Bladder microvascular endothelial cell (primary cell): ENCODE measurements around the gene RCOR2. TPM values are rescaled to one million over a fixed set of nuclear protein-coding genes. Genes with fewer than 3 reads are reported as not detected.

Experiments
- total RNA-seq: library from RNA; depleted of rRNA; stranded (reverse); fragments of >200 nt; gene quantifications from 2 replicates; pipeline ENCODE4 v1.2.3, GENCODE V29; 2014

Gene RCOR2
- 0.16 and 0.19 TPM in 2 replicates for total RNA-seq

DNA sequence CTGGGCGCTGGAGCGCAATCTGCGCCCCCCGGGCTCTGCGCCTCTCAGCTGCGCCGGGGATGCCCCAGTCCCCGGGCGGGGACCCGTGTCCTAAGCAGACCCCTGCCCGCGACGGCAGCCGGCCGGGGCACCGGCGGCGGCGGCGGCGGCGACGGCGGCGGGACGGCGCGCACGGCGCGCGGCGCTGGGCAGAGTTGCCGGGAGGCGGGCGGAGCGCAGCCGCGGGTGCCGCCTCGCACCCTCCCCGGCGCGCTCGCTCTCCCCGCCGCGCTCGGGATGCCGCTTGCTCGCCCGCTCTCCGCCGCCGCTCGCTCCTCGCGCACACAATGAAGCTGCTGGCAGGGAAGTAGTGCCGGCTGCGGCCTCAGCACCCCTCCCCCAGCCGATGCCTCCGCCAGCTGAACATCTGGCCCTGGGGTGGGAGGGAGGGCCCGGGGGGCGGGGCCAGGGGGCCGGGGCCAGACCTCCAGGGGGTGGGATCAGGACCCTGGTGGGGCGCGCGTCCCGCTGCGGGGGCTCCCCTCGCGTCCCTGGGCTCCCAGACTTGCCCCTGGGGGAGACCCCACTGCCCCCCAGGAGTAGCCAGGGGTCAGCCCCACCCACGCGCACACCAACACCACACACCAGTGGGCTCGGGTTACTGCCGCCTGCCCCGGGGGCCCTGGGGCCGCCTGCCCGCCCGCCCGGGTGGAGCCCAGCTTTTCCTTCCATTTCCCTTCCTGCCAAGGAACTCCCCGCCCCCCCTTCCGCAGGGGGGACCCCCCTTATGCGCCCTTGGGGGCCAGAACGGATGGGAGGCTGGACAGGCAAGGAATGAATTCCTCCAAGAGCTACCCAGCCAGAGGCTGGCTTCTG lies at the start of gene RCOR2:
TSS of gene RCOR2 (minus strand) at position 328 of the 855 bp plus-strand sequence. CDS start 708 bp downstream, outside the sequence.

DNA sequence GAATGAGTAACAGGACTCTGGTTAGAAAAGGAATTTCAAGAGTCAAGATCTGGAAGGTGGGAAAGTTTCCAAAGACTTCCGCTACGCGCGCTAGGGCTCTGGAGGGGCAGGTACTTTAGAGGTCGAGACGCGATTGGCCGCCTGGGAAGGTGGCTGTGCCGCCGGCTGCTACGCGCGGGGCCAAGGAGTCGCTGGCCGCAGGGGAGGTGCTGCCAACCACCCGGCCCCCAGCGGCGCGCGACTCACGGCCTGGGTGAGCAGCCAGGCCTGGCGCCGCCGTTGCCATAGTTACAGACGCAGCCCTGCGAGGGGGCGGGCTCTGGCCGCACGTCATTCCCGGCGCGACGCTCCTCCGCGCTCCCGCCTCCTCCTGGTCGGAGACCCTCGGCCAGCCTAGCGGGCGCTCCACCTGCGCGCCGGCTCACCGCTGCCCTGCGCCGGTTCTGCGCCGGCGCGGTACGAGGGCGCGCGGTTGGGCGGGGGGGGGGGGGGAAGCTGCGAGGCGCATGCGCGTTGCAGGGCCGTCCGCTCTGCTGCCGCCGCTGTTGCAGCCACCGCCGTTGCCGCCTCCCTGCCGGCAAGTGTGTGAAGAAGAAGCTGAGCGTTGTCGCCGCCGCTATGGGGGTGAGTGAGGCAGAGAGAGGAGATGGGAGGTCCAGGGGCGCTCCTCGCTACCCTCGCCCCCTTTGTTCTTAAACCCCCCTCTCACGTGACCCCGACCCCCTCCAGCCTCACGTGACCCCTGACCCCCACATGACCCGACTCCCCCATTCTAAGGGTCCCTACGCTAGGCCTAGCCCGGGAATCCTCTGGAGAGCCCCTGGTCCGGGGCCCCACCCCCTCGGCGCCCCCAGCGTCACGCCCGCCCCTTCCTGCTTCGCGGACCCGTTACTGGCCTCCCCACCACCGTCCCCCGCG lies 21.8 kb upstream of the RCOR2 start, which contains the start of gene NAA40:
TSS of gene NAA40 (plus strand) at position 524 of the 918 bp plus-strand sequence. CDS start at position 619, 95 bp downstream.

Other genes with a start within 250 kb of the RCOR2 start
- gene ATL3, start 245.8 kb downstream of the RCOR2 start, total RNA-seq, result 84.9 and 87.6 TPM in 2 replicates
- gene RTN3, start 235.7 kb downstream of the RCOR2 start, total RNA-seq, result 30.8 and 73.8 TPM in 2 replicates
- gene ZFTA, start 148.4 kb downstream of the RCOR2 start, total RNA-seq, result 10.7 and 10.8 TPM in 2 replicates
- gene SPINDOC, start 103.7 kb downstream of the RCOR2 start, total RNA-seq, result 14.9 and 17.8 TPM in 2 replicates
- gene MARK2, start 78.1 kb downstream of the RCOR2 start, total RNA-seq, result 6.2 and 16.0 TPM in 2 replicates
- gene NAA40, start 21.8 kb upstream of the RCOR2 start, total RNA-seq, result 6.5 and 20.8 TPM in 2 replicates
- gene COX8A, start 57.5 kb upstream of the RCOR2 start, total RNA-seq, result 202 and 382 TPM in 2 replicates
- gene OTUB1, start 69.3 kb upstream of the RCOR2 start, total RNA-seq, result 46.6 and 50.3 TPM in 2 replicates
- not detected in 2 replicates for gene FLRT1, start 118.8 kb upstream of the RCOR2 start, total RNA-seq
- gene MACROD1, start 248.9 kb upstream of the RCOR2 start, total RNA-seq, result 18.3 and 34.4 TPM in 2 replicates